HG02970 (cell line): ENCODE measurements around the gene GBGT1.
A peak's percentile ranks its signal among the peaks of the same experiment; 100 is the strongest.

Experiments used
- ATAC-seq: cut with Tn5 transposase; IDR thresholded peaks from one replicate; pipeline ENCODE4 v1.9.1; 2021; ENCODE audit warnings: mild to moderate bottlenecking, moderate library complexity, moderate number of reproducible peaks; ENCODE audit not compliant: unreplicated experiment, low FRiP score

Gene GBGT1

DNA sequence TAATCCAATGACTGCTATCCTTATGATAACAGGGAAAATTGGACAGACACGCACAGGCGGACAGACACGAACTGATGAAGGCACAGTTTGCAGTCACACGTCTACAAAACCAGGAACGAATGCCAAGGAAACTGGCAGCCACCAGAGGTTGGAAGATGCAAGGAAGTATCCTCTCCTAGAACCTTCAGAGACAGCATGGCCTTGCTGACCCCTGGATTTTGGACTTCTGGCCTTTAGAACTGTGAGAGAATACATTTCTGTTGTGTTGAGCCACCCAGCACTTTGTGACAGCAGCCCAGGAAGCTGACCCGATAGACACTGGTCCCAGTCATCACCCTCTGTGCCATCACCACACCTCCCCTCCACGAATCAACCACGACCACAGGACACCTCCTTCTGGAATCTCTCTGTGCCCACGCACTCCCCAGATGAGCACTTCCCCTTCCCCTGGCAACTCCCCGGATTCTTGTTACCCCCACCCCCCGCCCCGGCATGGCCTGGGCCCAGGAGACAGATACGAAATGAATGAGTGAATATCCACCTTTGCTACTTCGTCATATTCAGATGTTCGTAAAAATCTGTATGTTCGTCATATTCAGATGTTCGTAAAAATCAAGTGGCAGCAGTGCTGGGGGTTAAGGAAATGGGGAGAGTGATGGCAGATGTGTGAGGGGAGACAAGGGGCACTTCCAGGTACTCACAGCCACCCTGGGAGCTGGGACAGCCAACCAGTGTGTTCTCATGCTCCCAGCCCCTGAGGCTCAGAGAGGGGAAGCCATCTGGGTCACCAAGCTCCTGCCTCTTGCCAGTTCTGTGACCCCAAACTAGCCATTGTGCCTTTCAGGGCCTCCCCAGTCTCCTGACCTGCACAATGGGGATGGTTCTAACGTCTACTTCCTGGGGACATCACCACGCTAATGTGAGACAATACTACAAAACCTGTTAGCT is 18.5 kb downstream of the GBGT1 start:
- no peak for ATAC-seq

DNA sequence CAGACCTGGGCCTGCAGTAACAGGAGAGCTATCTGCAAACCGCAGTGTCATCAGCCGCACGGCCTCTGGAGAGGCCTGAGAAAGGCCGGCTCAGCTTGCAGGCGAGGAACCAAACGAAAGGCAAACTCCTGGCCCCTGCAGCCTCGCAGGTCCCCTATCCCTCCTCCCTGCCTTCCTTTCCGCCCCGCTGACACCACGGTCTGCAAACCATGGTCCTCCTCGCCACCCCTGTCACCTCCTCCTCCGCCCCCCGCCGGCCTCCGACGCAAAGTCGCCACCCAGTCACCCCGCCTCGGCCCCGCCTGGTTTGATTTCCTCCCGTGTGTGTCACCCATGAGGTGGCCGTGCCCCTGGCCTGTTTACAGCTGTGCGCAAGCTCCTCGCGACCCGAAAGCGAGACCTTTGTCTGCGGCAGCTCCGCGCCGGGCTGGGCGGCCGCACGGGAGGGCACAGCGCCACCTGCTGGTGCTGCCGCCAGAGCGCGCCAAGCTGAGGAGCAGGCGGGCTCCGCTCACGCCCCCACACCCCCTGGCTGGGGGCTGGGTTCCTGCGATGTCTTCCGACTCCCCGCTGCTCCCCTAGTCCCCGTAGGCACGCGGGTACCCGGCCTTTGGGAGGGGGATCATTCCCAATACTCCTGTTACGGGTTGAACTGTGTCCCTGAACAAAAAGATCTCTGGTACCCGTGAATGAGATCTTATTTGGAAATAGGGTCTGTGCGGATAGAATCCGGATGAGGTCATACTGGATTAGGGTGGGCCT is 19.4 kb downstream of the GBGT1 start:
- peak; percentile 46 for ATAC-seq

DNA sequence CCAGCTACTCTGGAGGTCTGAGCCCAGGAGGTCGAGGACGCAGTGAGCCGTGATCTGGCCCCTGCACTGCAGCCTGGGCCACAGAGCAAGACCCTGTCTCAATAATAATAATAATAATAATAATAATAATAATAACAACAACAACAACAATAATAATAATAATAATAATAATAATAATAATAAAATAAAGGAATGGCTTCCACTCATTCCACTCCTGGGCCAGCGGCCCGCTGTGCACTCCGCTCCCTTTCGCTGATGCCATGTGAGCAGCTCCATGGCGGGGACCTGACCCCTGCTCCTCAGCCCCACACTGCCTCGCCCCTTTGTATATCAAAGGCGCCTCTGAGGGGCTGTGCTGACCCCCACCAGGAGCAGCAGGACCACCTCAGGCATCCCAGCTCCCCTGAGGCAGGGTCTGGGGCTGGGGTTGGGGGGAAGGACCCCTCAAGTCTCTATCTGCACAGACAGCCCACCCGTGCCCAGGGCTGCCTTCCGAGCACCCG is 20.0 kb downstream of the GBGT1 start:
- ATAC-seq: no peak

DNA sequence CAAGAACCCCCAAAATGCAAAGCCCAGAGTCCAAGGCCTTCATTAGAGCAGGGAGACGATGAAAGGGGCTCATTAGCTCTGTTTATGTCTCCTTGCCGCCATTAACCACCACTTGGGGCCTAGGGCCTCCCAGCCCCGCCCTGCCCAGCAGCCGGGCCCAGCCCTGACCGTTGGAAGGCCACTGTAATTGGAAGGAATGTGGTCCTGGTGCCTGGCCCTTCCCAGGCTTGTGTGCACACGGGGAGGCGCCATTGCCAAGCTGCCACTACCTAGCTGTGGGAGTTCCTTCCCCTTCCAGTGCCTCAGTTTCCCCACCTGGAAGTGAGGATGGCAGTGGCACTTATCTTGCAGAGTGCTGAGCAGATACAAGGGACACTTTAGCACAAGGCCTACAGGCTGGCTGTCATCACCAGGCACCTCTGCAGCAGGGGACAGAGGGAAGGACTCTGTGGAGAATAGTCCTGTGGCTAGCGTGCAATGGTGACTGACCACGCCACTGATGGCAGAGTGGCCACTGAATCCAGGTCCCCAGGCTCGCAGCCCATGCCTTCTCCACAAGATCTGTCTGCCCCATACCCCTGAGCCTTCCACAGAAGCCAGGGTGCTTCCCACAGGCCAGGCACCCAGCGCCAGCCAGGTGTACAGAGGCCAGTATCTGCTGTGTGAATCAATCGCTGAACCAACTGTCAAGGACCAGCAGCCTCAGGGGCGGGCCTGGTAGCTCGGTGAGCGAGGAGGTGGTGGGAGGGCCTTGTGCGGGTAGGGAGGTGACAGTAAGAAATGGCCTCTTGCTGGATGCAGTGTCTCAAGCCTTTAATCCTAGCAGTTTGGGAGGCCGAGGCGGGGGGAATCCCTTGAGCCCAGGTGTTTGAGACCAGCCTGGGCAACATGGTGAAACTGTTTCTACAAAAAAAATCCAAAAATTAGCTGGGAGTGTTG is 20.8 kb downstream of the GBGT1 start:
- no peak for ATAC-seq

DNA sequence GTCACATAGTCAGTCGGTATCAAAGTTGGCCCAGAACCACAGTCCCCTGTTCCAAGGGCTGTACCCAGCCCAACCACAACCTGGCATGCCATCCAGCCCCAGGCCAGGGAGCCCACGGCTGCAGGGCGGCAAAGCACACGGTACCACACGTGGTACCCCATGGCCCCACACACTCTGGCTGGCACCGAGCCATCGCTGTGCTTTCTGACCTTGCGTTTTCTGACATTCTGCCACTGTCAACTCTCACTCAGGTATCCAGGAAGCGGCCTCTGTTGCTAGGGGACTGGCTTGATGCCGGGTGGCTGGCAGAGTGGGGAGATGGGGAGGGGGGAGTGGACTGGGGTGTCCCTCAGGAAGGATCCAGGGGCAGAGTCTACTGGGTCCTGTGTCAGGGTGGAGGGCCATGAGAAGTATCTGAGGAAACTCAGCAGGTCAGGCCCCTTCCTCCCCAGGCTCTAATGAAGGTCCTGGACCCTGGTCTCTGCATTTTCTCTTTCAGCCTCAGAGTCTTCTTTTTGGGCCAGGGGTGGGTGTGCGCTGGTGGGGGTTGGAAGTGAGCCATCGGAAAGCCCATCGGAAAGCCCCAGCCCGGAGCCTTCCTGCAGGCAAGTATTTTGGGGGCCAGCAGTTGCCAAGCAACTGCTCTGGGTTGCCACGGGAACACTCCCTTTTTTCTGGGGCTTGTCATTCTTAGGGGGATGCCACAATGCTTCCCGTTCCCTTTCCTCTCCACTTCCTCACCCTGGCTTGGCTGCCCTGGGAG is 21.7 kb downstream of the GBGT1 start:
- no peak for ATAC-seq

DNA sequence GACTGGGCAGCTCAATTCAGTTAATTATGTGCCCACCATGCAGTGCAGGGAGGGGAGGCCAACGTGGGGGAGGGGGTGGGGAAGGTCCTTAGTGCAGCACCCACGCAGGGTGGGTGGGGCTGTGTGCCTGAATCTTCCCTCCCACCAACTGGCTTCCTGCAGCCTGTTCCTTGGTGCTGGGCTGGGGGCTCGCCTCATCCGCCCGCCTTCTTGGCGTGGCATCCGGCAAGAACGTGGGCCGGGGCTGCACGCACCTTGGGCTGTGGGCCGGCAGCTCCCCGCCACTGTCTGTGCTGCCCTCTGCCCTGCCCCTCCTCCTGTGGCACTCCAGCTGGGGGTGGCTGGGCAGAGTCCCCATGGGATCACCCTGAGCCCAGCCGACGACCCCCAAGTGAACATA is 23.1 kb downstream of the GBGT1 start:
- ATAC-seq: no peak

DNA sequence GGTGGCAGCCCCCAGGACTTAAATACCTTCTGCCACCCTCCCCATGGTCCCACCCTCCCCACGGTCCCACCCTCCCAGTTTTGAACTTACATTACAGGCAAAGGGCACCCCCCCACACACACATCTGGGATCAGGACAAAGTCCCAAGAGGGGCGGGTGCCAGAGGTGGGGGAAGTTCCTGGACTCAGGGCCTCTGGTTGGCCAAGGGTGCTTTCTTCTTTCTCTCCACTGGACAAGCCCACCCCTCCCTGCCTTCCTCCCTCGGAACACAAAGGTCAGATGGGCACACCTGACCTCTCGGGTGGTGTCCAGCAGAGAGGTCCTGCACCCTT is 23.6 kb downstream of the GBGT1 start:
- no peak for ATAC-seq

DNA sequence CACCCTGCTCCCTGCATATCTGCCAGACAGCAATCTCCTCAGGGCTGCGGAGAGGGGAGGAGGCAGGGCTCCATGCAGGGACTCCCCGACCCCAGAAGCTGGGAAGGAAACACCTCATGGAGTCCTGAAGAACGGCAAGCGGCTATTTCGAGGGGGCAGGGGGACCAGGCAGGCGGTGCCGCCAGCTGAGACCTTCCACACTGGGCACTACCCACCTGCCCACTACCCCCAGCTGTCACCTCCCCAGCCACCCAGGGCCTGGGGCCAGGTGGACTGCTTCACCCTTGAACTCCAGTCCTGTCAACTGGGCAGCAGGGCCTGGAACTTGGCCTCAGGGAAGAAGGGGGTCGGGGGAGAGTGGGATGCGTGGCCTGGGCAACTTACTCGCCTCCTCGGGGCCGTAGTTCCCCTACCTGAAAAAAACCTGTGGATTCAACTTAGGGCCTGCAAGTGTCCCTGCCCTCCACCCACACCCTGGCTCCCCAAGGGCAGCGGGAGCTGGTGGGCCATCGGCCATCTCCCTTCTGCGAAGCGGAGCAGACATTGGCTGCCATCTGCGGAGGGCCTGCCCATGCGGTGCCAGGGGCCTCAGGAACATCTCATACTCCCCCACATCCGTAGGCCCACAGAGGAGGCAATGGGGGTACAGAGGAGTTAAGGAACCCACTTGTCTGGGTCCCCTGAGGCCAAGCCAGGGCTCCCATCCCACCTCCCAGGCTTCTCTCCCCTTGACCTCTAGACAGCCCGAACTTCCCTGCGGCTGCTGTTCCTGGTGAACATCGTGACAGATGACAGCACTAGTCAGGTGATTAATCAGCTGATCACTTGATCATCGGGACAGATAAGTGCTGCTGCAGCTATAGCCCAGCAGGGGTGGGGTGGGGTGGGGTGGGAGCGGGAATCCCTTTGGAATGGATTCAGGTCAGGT is 24.2 kb downstream of the GBGT1 start:
- no peak for ATAC-seq

DNA sequence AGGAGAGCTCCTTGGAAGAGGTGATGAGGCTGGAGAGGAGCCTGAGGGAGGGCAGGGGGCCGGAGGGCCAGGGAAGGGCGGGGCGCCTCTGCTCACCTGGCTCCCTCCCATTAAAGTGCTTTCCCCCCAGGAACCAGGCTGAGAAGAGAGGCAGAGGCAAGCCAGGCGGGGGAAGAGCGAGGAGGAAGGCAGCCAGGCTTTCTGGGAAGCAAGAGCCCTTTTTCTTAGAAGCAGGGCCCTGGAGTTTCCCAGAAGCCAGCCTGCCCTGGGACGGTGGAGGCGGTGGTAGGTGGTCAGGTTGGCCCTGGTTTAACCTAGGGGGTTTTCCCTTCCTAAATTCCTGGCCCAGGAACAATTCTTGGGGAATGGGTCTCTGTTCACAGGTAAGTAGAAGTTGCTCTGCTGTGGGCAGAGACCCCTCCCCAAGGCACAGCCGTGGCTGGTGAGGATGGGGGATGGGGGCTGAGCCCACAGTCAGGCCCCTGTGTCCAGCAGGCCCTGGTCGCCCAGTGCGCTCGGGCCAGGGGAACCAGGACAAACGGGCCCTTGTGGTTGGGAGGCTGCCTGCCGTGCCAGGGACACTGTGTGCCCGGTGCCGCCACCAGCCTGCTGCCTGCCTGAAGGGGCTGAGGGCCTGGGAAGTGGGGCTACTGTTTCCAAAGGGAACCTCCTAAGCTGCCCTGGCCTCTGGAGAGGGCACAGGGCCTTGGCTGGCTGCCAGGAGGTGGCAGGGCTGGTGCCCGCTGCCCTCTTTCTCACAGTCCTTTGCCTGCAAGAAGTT is 26.1 kb downstream of the GBGT1 start:
- ATAC-seq: no peak

DNA sequence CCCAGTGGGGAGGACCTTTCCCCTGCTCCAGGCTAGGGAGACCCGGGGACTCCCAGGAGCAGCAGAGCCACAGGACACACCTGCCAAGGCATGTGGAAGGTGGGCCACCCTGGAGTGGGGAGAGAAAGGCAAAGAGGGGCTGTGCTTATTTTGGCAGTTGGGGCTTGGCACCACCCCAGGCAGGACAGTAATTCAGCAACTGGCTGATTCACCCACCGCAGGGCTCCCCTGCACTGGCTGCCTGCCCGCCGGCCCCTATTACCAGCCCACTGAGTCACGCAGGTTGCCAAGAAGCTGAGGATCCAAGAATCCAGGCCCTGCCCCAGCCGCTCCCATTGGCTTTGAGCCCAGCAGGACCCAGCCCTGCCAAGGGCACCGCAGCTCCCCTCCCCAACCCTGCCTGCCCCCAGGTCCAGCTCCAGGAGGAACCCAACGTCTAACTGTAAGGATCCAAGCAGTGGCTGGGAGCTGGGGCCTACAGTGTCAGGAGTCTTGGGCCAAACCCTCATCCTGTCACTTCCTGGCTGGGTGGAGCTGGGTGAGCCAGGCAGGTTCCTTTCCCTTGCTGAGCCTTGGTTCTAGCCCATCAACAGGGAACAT is 28.5 kb downstream of the GBGT1 start:
- no peak for ATAC-seq

DNA sequence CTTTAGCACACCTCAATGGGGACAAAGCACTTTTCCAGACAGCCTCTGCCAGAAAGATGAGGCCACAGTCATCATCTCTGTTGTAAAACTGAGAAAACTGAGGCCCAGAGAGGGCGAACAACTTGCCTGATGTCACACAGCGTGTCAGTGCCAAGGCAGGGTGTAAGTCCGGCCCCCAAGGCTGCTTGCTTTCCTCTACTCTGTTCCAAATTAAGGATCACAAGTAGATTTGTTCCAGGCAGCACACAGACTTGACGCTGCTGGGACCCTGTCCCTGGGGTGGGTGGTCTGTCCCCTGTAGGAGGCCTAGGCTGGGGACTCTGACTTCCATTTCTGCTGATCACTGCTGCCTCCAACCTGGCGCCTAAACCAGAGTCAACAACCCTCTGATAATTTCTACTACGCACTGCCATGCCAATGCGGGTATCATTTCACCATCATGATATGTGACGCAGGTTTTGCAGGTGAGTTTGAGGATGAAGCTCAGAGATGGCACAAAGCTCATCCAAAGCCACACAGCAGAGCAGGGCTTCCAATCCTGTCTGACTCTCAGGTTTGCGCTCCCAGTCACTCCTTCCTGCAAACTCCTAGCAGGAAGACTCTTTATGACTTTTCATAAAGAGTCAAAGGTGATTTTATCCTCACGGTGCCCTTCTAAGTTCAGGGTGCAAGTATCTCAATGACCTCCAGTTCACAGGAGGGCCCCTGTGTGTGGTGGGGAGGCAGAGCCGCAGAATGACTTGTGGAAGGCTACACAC is 29.1 kb downstream of the GBGT1 start:
- ATAC-seq: no peak

DNA sequence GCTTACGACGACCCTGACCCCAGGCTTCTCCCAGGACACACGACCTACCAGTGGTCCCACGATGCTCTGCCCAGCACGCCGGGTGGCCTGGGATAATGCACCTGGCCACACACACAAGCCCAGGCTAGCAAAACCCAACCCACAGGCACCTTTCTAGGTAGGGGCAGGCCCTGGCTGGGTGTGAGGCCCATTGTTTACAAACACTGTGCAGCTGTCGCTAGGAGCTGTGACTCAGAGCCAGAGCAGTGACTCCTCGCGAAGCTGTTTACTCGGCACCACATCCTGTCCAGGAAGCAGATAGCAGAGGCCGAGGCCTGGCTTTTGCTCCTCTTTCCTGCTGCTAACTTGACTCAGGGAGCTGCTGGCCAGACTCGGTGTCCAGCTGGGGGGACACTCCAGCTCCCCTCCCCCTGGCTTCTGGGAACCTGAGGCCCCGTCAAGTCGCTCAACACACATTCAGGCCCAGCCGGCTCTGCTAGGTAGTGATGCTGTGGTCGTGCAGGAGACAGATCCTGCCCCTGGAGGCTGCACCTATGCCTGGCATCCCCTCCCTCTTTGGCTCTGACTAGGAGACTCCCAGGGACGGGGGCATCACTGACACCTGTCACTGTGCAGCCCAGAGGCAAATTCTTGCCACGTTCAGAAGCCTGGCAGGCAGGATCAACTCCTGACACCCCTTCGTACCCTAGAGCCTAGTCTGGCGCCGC is 29.9 kb downstream of the GBGT1 start:
- ATAC-seq: peak; percentile 72

DNA sequence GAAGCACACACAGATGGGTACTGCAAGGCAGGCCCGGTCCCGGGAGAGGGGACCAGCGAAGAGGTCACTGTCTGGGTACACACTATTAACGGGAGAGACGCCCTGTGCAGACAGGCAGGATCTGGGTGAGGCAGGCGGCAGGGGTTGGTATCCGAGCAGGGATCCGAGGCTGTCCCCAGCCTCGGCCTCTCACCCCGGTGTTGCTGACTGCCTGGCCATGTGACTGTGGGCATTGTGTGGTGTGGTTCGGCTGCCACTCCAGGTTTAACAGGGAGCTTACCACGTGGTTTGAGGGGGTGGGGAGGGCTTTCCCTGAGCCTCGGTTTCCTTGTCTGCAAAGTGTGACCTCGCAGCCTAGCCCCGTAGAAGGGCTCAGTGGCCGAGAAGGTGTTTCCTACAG is 31.5 kb downstream of the GBGT1 start:
- ATAC-seq: no peak

DNA sequence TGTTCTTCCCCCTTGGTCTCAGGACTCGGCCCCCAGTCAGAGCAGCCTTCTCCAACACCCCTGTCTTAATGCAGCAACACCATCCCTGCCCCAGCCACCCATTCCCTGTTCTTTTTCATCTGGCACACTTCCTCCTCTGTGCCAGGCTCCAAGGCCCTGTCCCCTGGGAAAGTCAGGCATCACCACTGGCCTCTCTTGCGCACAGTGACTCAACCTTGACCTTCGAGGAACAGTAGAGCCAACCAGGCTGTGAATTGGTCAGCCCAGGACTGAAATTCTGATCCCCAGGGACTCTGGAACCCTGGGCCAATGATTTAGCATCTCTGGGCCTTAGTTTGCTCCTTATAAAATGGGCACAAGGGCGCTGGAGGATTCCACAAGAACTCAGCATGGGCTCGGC is 32.2 kb downstream of the GBGT1 start:
- ATAC-seq: no peak

DNA sequence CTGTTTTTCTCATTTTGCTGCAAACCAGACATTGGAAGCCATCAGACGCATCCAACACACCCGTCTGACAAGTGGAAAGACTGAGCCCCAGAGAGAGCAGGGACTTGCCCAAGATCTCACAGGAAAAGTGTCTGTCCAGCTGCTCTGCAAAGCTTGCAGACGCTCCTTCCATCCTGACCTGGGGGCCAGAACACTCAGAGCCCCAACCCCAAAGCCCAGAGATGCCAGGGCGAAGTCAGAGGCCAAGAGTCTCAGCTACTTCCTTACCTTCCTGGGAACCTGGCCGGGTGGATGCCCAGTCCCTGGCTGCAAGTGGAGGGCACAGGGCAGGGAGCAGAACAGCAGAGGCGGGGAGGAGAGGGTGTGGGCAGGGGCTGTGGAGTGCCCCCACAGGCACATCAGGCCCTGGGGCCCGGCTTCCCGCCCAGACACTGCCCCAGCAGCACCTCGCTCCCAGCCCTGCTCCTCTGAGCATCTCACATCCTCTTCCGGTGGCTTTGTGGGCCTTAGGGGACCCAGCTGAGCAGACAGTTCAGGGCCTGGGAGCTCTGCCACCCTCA is 32.9 kb downstream of the GBGT1 start:
- ATAC-seq: no peak
